ENCODE results near the gene AMMECR1.
"Not testable (repeated sequence)": the region's sequence is repeated elsewhere in the genome, so short reads cannot be mapped to it uniquely, and the experiment has no call there.

The AMMECR1 gene

DNA sequence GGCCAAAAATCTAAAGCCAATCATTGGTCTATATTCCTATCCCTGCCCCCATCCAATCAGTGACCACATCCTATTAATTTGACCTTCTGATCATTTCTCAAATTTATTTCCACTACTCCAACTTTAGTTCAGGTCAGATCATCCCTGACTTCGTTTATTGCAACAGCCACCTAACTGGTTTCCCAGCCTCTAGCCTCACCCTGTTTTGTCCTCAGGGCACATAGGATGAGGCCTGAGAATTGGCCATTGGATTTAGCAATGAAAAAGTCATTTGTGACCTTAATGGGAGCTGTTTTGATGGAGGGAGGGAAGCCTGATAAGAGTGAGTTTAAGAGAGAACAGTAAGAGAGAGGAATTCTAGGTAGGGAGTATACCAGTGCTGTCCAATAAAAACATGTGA, 155.0 kb downstream of the AMMECR1 start:
- DNase-seq: no peak

DNA sequence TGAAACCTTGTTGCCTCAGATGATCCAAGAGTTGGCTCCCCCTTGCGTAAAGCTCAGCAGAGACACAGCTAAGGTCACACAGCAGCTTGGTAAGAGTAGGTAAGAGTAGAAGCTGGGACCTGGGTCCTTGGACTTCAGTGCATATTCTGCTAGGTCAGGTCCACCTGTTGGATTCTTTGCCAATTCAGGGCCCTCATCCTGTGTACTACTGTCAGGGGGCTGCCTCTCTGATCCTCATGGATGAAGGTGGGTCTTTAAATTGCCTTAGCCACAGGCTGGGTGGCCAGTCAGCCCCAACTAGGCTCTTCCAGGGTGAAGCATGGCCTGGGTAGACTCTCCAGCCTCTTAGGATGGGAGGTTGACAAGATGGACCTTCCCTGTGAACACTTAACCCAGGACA, 155.8 kb downstream of the AMMECR1 start:
- DNase-seq: no peak

DNA sequence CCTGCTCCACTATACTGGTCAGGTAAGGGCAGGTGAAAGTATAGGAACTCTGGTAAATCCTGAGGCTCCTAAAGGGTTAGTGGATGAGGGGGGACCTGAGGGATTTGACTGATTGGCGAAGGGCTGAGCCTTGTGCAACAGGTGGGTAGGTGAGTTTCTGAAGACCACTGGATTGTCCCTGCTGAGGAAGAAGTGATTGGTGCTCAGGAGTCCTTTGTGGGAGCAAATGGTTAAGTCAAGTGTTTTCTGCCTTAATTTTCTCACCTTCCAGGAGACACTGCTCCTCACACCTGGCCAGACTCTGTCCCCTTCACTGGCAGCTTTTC, 156.6 kb downstream of the AMMECR1 start:
- DNase-seq: no peak

DNA sequence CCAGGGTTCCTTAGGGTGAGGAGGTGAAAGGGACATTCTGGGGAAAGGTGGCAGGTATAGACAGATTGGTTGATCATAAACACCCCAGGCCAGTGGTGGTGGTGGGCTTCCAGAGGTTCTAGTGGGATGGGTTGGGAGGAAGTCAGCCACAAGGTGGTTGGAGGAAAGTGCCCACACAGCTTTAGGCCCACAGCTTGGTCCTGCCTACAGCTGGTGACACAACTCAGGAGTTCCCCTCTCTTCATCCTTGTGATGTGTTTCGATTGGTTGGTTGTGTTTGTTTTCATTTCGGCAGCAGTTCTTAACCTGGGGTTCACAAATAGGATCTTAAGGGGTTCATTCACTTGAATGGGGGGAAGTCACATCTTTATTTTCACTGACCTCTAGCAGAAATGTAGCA, 158.0 kb downstream of the AMMECR1 start:
- DNase-seq: no peak

DNA sequence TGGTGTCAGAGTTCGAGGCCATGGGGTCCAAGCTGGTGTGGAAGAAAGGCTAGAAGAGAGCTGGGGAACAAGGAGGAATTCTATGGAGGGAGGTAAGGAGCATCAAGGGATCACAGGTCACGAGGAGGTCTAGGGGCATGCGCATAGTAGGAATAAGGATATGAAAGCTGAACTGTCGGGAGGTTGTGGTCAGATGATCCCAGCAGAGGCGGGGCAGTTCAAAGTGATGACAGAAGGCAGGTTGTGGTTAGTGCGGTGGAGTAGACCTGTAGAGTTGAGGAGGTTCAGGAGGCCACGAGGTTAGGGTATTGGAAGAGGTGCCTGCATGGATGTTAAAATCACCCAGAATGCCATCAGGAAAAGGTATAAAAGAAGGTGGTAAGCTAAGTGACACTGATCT, 158.7 kb downstream of the AMMECR1 start:
- no peak for DNase-seq

- DNase-seq: no peak
These were observed 160.4 kb downstream of the AMMECR1 start for GRCh38 chrX:110157444-110157843.

DNA sequence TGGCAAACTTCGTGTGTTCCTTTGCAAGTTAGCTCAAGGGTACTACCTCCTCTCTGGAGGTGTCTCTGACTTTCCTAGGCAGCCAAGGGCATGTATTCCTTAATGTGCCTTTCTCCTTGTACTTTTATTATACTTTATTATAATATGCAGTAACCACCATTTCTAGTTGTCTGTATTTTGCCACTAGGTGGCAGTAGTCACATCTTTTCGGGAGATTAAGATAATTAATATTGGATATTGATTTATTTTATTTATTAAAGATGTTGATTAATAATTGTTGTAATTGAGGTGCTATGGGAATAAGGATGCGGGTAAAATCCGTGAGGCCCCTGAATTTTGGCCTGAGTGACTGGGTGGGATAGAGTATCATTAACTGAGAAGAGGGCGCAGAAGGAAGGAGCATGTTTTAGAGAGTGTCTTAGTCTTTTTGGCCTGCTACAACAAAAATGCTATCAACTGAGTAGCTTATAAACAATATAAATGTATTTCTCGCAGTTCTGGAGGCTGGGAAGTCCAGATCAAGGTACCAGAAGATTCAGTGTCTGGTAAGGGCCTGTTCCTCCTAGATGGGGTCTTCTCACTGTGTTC, 161.6 kb downstream of the AMMECR1 start:
- no peak for DNase-seq

- DNase-seq: no peak
These were observed 162.1 kb downstream of the AMMECR1 start for GRCh38 chrX:110155759-110156158.

- not testable (repeated sequence) for DNase-seq
These were observed 163.6 kb downstream of the AMMECR1 start for GRCh38 chrX:110154328-110154727.

GRCh38 chrX:110153896-110154295, 164.0 kb downstream of the AMMECR1 start:
- DNase-seq: no peak

GRCh38 chrX:110153244-110153643, 164.6 kb downstream of the AMMECR1 start:
- DNase-seq: no peak

DNA sequence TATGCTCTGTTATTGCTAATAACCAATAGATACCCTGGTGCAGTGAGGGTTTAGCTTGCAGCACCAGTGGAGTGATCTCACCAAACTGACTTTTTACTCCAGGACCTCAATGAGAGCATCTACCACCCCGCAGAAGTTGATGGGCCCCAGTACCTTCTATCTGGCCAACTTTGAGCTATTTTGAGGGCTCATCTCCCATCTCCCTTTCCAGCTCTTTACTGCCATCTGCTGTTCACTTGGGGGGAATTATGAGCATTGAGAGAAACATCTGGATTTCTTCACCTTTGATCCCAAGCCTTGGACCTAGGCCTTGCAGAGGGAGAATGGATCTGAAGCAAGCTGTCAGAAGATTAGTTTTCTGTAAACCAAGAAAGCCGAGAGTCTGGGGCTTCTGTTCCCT, 171.4 kb downstream of the AMMECR1 start:
- peak; percentile 4 for DNase-seq

DNA sequence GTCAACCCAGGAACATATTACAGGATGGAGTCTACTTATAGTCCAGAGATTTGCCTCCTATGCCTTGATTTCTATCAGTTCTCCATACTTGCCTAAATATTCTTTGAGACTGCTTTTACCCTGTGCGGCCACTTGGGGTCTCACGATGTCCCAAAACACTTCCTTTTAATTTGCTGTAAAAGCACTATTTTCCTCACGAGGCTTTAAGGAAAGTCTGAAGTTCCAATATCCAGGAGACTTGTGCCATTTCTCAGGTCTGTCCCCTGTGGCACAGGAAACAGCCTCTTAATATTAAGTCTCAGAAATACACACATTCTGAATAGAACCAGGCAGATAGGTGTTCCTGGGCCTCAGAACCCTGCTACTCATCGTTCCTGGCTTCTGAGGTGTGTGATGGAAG, 172.0 kb downstream of the AMMECR1 start:
- peak; percentile 11 for DNase-seq

- DNase-seq: no peak
These were observed 172.6 kb downstream of the AMMECR1 start for GRCh38 chrX:110145311-110145710.

All from kidney glomerular epithelial cell (primary cell).